ENCODE data around the gene VRK1. TPM values are rescaled to one million over a fixed set of nuclear protein-coding genes. Genes with fewer than 3 reads are reported as not detected.

VRK1 gene
- total RNA-seq, 1 donor from 2014 or later = 126 TPM

DNA sequence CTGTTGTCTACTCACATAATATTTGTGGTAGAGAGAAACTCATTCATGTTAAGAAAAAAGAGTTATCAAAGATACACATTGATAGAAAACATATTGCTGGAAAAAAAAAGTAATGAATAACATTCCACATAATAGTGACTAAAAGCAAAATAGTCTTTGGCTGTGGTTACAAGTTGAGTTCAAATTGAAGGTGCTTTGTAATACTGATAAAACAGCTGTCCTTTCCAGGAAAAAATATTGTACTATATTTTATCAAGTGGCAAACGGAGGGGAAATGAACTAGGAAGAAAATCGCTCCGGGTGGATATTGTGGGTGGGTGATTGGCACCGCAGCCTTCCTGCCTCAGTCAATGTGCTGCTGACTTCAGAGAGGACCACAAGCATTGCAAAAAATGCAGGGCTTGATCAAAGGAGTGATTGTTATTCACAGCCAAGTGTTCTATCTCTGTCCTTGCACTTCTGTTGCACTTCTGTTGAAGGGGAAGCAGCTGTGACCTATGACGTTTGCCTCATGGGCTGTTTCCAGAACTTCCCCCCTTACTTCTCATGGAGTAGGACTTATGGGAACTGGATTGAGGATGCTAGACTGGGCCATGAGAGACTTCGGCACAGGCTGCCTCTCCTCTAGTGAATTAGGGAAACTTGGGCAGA lies 114.4 kb downstream of the VRK1 start:
- H3K9ac ChIP-seq = no peak overlapping the region
- Mint-ChIP-seq H3K4me3 (no peak overlapping the region), H3K27ac (no peak overlapping the region), H3K9me3 (peaks cover 24% of the 10 kb centered on the region), H3K4me1 (no peaks in the 10 kb centered on the region), H3K36me3 (peaks cover 16% of the 10 kb centered on the region), H3K27me3 (ENCODE audit: insufficient read depth, low read depth) (peaks cover 8% of the 10 kb centered on the region)
- no peak overlapping the region for H2AFZ ChIP-seq (replicated peaks)
- H3F3A ChIP-seq (ENCODE audit: low read depth) = no peaks in the 10 kb centered on the region
- no peaks in the 10 kb centered on the region for H3K79me2 ChIP-seq (ENCODE audit: low read depth)
- no peaks in the 10 kb centered on the region for H4K20me1 ChIP-seq (ENCODE audit: low read depth)
- TF ChIP-seq, protein P1, sequence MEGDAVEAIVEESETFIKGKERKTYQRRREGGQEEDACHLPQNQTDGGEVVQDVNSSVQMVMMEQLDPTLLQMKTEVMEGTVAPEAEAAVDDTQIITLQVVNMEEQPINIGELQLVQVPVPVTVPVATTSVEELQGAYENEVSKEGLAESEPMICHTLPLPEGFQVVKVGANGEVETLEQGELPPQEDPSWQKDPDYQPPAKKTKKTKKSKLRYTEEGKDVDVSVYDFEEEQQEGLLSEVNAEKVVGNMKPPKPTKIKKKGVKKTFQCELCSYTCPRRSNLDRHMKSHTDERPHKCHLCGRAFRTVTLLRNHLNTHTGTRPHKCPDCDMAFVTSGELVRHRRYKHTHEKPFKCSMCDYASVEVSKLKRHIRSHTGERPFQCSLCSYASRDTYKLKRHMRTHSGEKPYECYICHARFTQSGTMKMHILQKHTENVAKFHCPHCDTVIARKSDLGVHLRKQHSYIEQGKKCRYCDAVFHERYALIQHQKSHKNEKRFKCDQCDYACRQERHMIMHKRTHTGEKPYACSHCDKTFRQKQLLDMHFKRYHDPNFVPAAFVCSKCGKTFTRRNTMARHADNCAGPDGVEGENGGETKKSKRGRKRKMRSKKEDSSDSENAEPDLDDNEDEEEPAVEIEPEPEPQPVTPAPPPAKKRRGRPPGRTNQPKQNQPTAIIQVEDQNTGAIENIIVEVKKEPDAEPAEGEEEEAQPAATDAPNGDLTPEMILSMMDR (IDR thresholded peaks at IDR 0.05) = no peak
- no peak for TF ChIP-seq EZH2phosphoT487 (IDR thresholded peaks at IDR 0.05)
- no peaks in the 10 kb centered on the region for H3K27me3 ChIP-seq
- no peak for DNase-seq (ENCODE audit: low spot score)
- H3K4me2 ChIP-seq = no peak overlapping the region
- no peaks in the 10 kb centered on the region for H3K36me3 ChIP-seq
- H3K4me1 ChIP-seq = no peaks in the 10 kb centered on the region
- H3K4me3 ChIP-seq = no peak overlapping the region
- no peak overlapping the region for H3K27ac ChIP-seq
- H3K9me3 ChIP-seq (ENCODE audit: low read depth) = no peaks in the 10 kb centered on the region

GRCh38 chr14:96914571-96915128 lies 117.5 kb downstream of the VRK1 start:
- peaks cover 16% of the 10 kb centered on the region for H3K36me3 Mint-ChIP-seq
- Histone ChIP-seq H3F3A (ENCODE audit: low read depth) (no peaks in the 10 kb centered on the region), H2AFZ (replicated peaks) (no peak overlapping the region), H3K9me3 (ENCODE audit: low read depth) (no peaks in the 10 kb centered on the region), H3K4me2 (no peak overlapping the region), H3K9ac (no peak overlapping the region), H3K27ac (no peak overlapping the region), H4K20me1 (ENCODE audit: low read depth) (no peaks in the 10 kb centered on the region), H3K27me3 (no peaks in the 10 kb centered on the region), H3K36me3 (no peaks in the 10 kb centered on the region), H3K4me1 (no peaks in the 10 kb centered on the region), H3K4me3 (no peak overlapping the region), H3K79me2 (ENCODE audit: low read depth) (no peaks in the 10 kb centered on the region)
- no peak for DNase-seq (ENCODE audit: low spot score)
- peaks cover 16% of the 10 kb centered on the region for H3K9me3 Mint-ChIP-seq
- H3K27ac Mint-ChIP-seq = no peak overlapping the region
- peaks cover 3% of the 10 kb centered on the region for H3K4me1 Mint-ChIP-seq
- TF ChIP-seq EZH2phosphoT487 (IDR thresholded peaks at IDR 0.05) (no peak), EZH2 (IDR thresholded peaks at IDR 0.05) (no peak)
- TF ChIP-seq, protein P1 (IDR thresholded peaks at IDR 0.05) = no peak
- H3K27me3 Mint-ChIP-seq (ENCODE audit: insufficient read depth, low read depth) = peaks cover 10% of the 10 kb centered on the region
- no peak overlapping the region for H3K4me3 Mint-ChIP-seq

GRCh38 chr14:96915478-96915877 lies 118.3 kb downstream of the VRK1 start:
- Histone ChIP-seq H3K4me2 (no peak overlapping the region), H3K4me1 (no peaks in the 10 kb centered on the region), H3K79me2 (ENCODE audit: low read depth) (no peaks in the 10 kb centered on the region), H3K9ac (no peak overlapping the region), H2AFZ (replicated peaks) (no peak overlapping the region), H4K20me1 (ENCODE audit: low read depth) (no peaks in the 10 kb centered on the region), H3K27ac (no peak overlapping the region), H3K9me3 (ENCODE audit: low read depth) (no peaks in the 10 kb centered on the region), H3K27me3 (no peaks in the 10 kb centered on the region), H3F3A (ENCODE audit: low read depth) (no peaks in the 10 kb centered on the region), H3K36me3 (no peaks in the 10 kb centered on the region), H3K4me3 (no peak overlapping the region)
- H3K4me1 Mint-ChIP-seq = peaks cover 3% of the 10 kb centered on the region
- no peak overlapping the region for H3K4me3 Mint-ChIP-seq
- H3K27me3 Mint-ChIP-seq (ENCODE audit: insufficient read depth, low read depth) = peaks cover 10% of the 10 kb centered on the region
- H3K9me3 Mint-ChIP-seq = peaks cover 11% of the 10 kb centered on the region
- TF ChIP-seq EZH2 (IDR thresholded peaks at IDR 0.05) (no peak), EZH2phosphoT487 (IDR thresholded peaks at IDR 0.05) (no peak)
- TF ChIP-seq, protein P1 (IDR thresholded peaks at IDR 0.05) = no peak
- peaks cover 13% of the 10 kb centered on the region for H3K36me3 Mint-ChIP-seq
- no peak for DNase-seq (ENCODE audit: low spot score)
- H3K27ac Mint-ChIP-seq = no peak overlapping the region

All from neural progenitor cell (in vitro differentiated cells).